Hair follicular keratinocyte (primary cell): ENCODE data around the gene S100A1. TPM values are rescaled to one million over a fixed set of nuclear protein-coding genes. Genes with fewer than 3 reads are reported as not detected.

Experiments used
- total RNA-seq: library from RNA; depleted of rRNA; stranded (reverse); fragments of >200 nt; gene quantifications from 2 replicates; pipeline ENCODE4 v1.2.3, GENCODE V29; 2015

S100A1 gene
- total RNA-seq: not detected in 2 replicates

GRCh38 chr1:153627715-153628626 lies at the start of gene S100A1:
S100A1 (plus strand) TSS chr1:153628434; CDS start chr1:153630522, 2,088 bp downstream.

GRCh38 chr1:153612755-153613331 lies 15.4 kb upstream of the S100A1 start, which contains the start of gene S100A16:
S100A16 (minus strand) TSS chr1:153613137; CDS start chr1:153608151, 4,986 bp downstream.

GRCh38 chr1:153616144-153616916 lies 11.9 kb upstream of the S100A1 start, which contains the start of gene S100A14:
S100A14 (minus strand) TSS chr1:153616325; CDS start chr1:153615858, 467 bp downstream.

GRCh38 chr1:153626904-153627714 lies 1.1 kb upstream of the S100A1 start, which contains the start of gene S100A13:
S100A13 (minus strand) TSS chr1:153627505; CDS start chr1:153626472, 1,033 bp downstream.

GRCh38 chr1:153633754-153634665 lies 5.8 kb downstream of the S100A1 start, which contains the start of gene CHTOP:
CHTOP (plus strand) TSS chr1:153634066; CDS start chr1:153636589, 2,523 bp downstream.

GRCh38 chr1:153658400-153659174 lies 30.4 kb downstream of the S100A1 start, which contains the start of gene SNAPIN:
SNAPIN (plus strand) TSS chr1:153658703; CDS start chr1:153658744, 41 bp downstream.

GRCh38 chr1:153670859-153671627 lies 42.8 kb downstream of the S100A1 start, which contains the start of gene ILF2:
ILF2 (minus strand) TSS chr1:153670993; CDS start chr1:153670922, 71 bp downstream.

GRCh38 chr1:153678519-153679336 lies 50.5 kb downstream of the S100A1 start, which contains the start of gene NPR1:
NPR1 (plus strand) TSS chr1:153678688; CDS start chr1:153679109, 421 bp downstream.

Other genes with a start within 250 kb of the S100A1 start
- gene S100A8, start 237.4 kb upstream of the S100A1 start, total RNA-seq: 228 and 239 TPM in 2 replicates
- under 0.01 TPM in 1 of 2 replicates, not detected in the other for gene S100A7A, start 211.9 kb upstream of the S100A1 start, total RNA-seq
- 5.2 and 13.3 TPM in 2 replicates for gene S100A7, start 167.8 kb upstream of the S100A1 start, total RNA-seq
- 1,494 and 3,100 TPM in 2 replicates for gene S100A6, start 92.4 kb upstream of the S100A1 start, total RNA-seq
- gene S100A5, start 87.5 kb upstream of the S100A1 start, total RNA-seq: not detected in 2 replicates
- gene S100A4, start 82.6 kb upstream of the S100A1 start, total RNA-seq: 5.7 and 25.3 TPM in 2 replicates
- 7.7 and 12.7 TPM in 2 replicates for gene S100A3, start 79.2 kb upstream of the S100A1 start, total RNA-seq
- 7,785 and 8,615 TPM in 2 replicates for gene S100A2, start 62.6 kb upstream of the S100A1 start, total RNA-seq
- gene S100A16, start 15.3 kb upstream of the S100A1 start, total RNA-seq: 1,743 and 1,927 TPM in 2 replicates
- 1,521 and 2,019 TPM in 2 replicates for gene S100A14, start 12.1 kb upstream of the S100A1 start, total RNA-seq
- 180 and 189 TPM in 2 replicates for gene S100A13, start 929 bp upstream of the S100A1 start, total RNA-seq
- gene CHTOP, start 5.6 kb downstream of the S100A1 start, total RNA-seq: 36.5 and 57.2 TPM in 2 replicates
- gene SNAPIN, start 30.3 kb downstream of the S100A1 start, total RNA-seq: 40.9 and 53.2 TPM in 2 replicates
- gene ILF2, start 42.6 kb downstream of the S100A1 start, total RNA-seq: 152 and 287 TPM in 2 replicates
- 0.08 TPM in 1 of 2 replicates, not detected in the other for gene NPR1, start 50.3 kb downstream of the S100A1 start, total RNA-seq
- gene INTS3, start 99.6 kb downstream of the S100A1 start, total RNA-seq: 18.7 and 26.2 TPM in 2 replicates
- 7.3 and 8.2 TPM in 2 replicates for gene SLC27A3, start 147.0 kb downstream of the S100A1 start, total RNA-seq